WTC11 (cell line): ENCODE measurements around the gene PSMB2. TPM values are rescaled to one million over a fixed set of nuclear protein-coding genes. Genes with fewer than 3 reads are reported as not detected.

Experiments
- ATAC-seq: fragments of 200-7000 bp; cut with Tn5 transposase; 2 replicates; pipeline ENCODE4 v1.10.0; 2021; ENCODE audit warnings: mild to moderate bottlenecking, moderate library complexity
- CTCF ChIA-PET: fragments of 300-600 bp; sonication (Branson Sonifier 250); formaldehyde crosslinking; loops from one replicate; lab custom pipeline; 2021; ENCODE audit warnings: antibody characterized with exemption; lab: Charles Lee
- POLR2A ChIA-PET: fragments of 350-600 bp; sonication (Branson Sonifier 250); formaldehyde crosslinking; loops from one replicate; lab custom pipeline; 2021; ENCODE audit warnings: antibody characterized with exemption; lab: Charles Lee
- DNase-seq: peaks from one replicate; pipeline ENCODE4 v3.0.0; 2021; ENCODE audit warnings: low spot score
- H3K27ac Mint-ChIP-seq: 2 replicates; pipeline ENCODE4 v1.8.0; 2021; ENCODE audit warnings: mixed read lengths
- H3K27me3 Mint-ChIP-seq: 2 replicates; pipeline ENCODE4 v1.8.0; 2021; ENCODE audit warnings: low read depth, mild to moderate bottlenecking, moderate library complexity, mixed read lengths
- H3K36me3 Mint-ChIP-seq: 2 replicates; pipeline ENCODE4 v1.8.0; 2021; ENCODE audit warnings: mixed read lengths
- H3K4me1 Mint-ChIP-seq: 2 replicates; pipeline ENCODE4 v1.8.0; 2022; ENCODE audit warnings: mixed read lengths
- H3K4me3 Mint-ChIP-seq: 2 replicates; pipeline ENCODE4 v1.8.0; 2021; ENCODE audit warnings: mild to moderate bottlenecking, moderate library complexity, mixed read lengths
- H3K9me3 Mint-ChIP-seq: 2 replicates; pipeline ENCODE4 v1.8.0; 2021; ENCODE audit warnings: mixed read lengths
- ATF1 ChIP-seq: sonication (generic); formaldehyde crosslinking; IDR thresholded peaks from 2 replicates; pipeline ENCODE4 v1.8.1; 2023; ENCODE audit warnings: mild to moderate bottlenecking, moderate library complexity, missing genetic modification reagents
- CREB1 ChIP-seq: sonication (generic); formaldehyde crosslinking; IDR thresholded peaks from 2 replicates; pipeline ENCODE4 v1.8.0; 2023; ENCODE audit warnings: mild to moderate bottlenecking, missing genetic modification reagents
- CREM ChIP-seq: sonication (generic); formaldehyde crosslinking; IDR thresholded peaks from 2 replicates; pipeline ENCODE4 v1.8.1; 2022; ENCODE audit warnings: mild to moderate bottlenecking, missing genetic modification reagents, moderate library complexity
- ELF4 ChIP-seq: sonication (generic); formaldehyde crosslinking; IDR thresholded peaks from 2 replicates; pipeline ENCODE4 v1.8.1; 2022; ENCODE audit warnings: low read depth, mild to moderate bottlenecking, moderate library complexity, missing genetic modification reagents
- JUN ChIP-seq: sonication (generic); formaldehyde crosslinking; IDR thresholded peaks from 2 replicates; pipeline ENCODE4 v1.8.0; 2023; ENCODE audit warnings: mild to moderate bottlenecking, missing genetic modification reagents
- NR3C1 ChIP-seq: sonication (generic); formaldehyde crosslinking; conservative IDR thresholded peaks from 2 replicates; pipeline ENCODE4 v1.8.1; 2023; ENCODE audit warnings: low read depth, mild to moderate bottlenecking, missing genetic modification reagents
- TEAD1 ChIP-seq: sonication (generic); formaldehyde crosslinking; IDR thresholded peaks from 2 replicates; pipeline ENCODE4 v1.8.0; 2022; ENCODE audit warnings: mild to moderate bottlenecking, missing genetic modification reagents
- TEAD4 ChIP-seq: sonication (generic); formaldehyde crosslinking; IDR thresholded peaks from 2 replicates; pipeline ENCODE4 v1.8.0; 2022; ENCODE audit warnings: mild to moderate bottlenecking, missing genetic modification reagents
- ZNF263 ChIP-seq: sonication (generic); formaldehyde crosslinking; IDR thresholded peaks from 2 replicates; pipeline ENCODE4 v1.8.1; 2022; ENCODE audit warnings: low read depth, mild to moderate bottlenecking, moderate library complexity, missing genetic modification reagents
- total RNA-seq: library from RNA; stranded (reverse); gene quantifications from 3 replicates; pipeline ENCODE4 v1.2.3, GENCODE V29; 2021
- TF ChIP-seq, protein P1 (sequence below): sonication (generic); formaldehyde crosslinking; IDR thresholded peaks from 2 replicates; pipeline ENCODE4 v1.8.0; 2023; ENCODE audit warnings: missing genetic modification reagents, mild to moderate bottlenecking, borderline replicate concordance
- TF ChIP-seq, protein P2 (sequence below): sonication (generic); formaldehyde crosslinking; IDR thresholded peaks from 2 replicates; pipeline ENCODE4 v1.8.0; 2022; ENCODE audit warnings: mild to moderate bottlenecking, missing genetic modification reagents
- TF ChIP-seq, protein P3 (sequence below): sonication (generic); formaldehyde crosslinking; IDR thresholded peaks from 2 replicates; pipeline ENCODE4 v1.8.1; 2023; ENCODE audit warnings: mild to moderate bottlenecking, missing genetic modification reagents
- TF ChIP-seq, protein P4 (sequence below): sonication (generic); formaldehyde crosslinking; IDR thresholded peaks from 2 replicates; pipeline ENCODE4 v1.8.0; 2022; ENCODE audit warnings: missing genetic modification reagents
- TF ChIP-seq, protein P5 (sequence below): sonication (generic); formaldehyde crosslinking; IDR thresholded peaks from 2 replicates; pipeline ENCODE4 v1.8.1; 2023; ENCODE audit warnings: mild to moderate bottlenecking, missing genetic modification reagents, borderline replicate concordance

The PSMB2 gene
- total RNA-seq, 1 experiment from 2014 or later, result 76.7 TPM

DNA sequence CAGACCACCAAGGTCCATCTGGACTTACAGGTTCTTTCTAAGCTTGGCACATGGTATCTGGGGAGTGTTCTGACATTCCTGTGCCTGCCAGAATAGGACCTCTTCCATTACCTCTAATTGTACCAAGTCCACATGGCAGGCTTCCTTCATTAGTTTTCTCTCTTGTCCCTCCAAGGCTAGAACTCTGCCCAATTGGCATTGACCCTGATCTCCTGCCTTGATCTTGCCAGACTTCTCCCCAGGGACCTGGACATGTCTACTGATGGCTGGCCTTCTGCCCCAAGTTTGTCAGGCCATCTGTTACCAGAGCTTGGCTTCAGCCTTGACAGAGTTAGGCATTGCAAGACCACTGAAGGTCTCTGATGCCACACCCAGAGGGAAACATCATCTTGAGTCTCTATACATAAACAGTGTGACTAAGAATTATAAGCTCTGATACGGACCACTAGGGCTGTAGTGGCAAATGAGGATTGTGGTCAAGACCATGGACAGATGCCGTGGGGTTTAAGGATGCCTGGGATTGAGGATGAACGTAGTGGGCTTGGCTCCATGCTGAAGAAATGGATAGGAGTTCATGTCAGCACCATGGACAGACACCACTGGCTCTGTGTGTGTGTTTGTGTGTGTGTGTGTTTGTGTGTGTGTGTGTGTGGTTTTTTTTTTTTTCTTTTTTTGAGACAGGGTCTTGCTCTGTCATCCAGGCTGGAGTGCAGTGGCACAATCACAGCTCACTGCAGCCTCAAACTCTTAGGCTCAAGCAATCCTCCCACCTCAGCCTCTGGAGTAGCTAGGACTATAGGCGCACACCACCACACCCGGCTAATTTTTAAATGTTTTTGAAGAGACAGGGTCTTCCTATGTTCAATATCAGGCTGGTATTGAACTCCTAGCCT is 19.5 kb upstream of the PSMB2 start (continued):
- TF ChIP-seq, protein P1, sequence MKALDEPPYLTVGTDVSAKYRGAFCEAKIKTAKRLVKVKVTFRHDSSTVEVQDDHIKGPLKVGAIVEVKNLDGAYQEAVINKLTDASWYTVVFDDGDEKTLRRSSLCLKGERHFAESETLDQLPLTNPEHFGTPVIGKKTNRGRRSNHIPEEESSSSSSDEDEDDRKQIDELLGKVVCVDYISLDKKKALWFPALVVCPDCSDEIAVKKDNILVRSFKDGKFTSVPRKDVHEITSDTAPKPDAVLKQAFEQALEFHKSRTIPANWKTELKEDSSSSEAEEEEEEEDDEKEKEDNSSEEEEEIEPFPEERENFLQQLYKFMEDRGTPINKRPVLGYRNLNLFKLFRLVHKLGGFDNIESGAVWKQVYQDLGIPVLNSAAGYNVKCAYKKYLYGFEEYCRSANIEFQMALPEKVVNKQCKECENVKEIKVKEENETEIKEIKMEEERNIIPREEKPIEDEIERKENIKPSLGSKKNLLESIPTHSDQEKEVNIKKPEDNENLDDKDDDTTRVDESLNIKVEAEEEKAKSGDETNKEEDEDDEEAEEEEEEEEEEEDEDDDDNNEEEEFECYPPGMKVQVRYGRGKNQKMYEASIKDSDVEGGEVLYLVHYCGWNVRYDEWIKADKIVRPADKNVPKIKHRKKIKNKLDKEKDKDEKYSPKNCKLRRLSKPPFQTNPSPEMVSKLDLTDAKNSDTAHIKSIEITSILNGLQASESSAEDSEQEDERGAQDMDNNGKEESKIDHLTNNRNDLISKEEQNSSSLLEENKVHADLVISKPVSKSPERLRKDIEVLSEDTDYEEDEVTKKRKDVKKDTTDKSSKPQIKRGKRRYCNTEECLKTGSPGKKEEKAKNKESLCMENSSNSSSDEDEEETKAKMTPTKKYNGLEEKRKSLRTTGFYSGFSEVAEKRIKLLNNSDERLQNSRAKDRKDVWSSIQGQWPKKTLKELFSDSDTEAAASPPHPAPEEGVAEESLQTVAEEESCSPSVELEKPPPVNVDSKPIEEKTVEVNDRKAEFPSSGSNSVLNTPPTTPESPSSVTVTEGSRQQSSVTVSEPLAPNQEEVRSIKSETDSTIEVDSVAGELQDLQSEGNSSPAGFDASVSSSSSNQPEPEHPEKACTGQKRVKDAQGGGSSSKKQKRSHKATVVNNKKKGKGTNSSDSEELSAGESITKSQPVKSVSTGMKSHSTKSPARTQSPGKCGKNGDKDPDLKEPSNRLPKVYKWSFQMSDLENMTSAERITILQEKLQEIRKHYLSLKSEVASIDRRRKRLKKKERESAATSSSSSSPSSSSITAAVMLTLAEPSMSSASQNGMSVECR (CRISPR knock-in tag), result peak; percentile 96
- TF ChIP-seq ELF4 (no peak), JUN (CRISPR knock-in tag) (peak; percentile 90), CREB1 (CRISPR knock-in tag) (peak; percentile 78), ZNF263 (CRISPR knock-in tag) (no peak), CREM (CRISPR knock-in tag) (peak; percentile 72; the same call in 1 of the 2 replicates), TEAD4 (peak; percentile 89), TEAD1 (CRISPR knock-in tag) (peak; percentile 88; the same call in 1 of the 2 replicates)
- TF ChIP-seq, protein P2, sequence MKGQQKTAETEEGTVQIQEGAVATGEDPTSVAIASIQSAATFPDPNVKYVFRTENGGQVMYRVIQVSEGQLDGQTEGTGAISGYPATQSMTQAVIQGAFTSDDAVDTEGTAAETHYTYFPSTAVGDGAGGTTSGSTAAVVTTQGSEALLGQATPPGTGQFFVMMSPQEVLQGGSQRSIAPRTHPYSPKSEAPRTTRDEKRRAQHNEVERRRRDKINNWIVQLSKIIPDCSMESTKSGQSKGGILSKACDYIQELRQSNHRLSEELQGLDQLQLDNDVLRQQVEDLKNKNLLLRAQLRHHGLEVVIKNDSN (CRISPR knock-in tag), result peak; percentile 75; the same call in 1 of the 2 replicates
- TF ChIP-seq, protein P3, sequence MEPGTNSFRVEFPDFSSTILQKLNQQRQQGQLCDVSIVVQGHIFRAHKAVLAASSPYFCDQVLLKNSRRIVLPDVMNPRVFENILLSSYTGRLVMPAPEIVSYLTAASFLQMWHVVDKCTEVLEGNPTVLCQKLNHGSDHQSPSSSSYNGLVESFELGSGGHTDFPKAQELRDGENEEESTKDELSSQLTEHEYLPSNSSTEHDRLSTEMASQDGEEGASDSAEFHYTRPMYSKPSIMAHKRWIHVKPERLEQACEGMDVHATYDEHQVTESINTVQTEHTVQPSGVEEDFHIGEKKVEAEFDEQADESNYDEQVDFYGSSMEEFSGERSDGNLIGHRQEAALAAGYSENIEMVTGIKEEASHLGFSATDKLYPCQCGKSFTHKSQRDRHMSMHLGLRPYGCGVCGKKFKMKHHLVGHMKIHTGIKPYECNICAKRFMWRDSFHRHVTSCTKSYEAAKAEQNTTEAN (CRISPR knock-in tag), result peak; percentile 59; the same call in 1 of the 2 replicates
- TF ChIP-seq, all 79 proteins: peak for 29

DNA sequence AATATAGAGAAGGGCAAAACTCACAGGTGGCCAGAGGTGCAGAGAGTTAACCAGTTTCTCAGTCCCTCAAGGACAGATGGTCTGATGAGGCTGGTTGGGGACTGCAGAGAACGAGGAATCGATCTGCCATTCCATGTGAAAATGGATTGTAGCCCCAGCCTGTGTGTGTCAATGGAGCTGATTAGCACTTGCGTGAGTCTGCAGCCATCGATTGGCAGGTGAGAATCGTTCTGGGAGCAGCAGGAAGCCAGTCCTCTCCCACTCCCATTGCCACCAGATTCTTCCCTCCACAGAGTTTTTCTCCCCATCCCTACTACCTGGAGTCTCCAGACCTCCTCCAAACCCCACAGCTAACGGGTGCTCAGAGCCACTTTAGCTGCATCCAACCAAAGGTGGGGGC is 18.3 kb upstream of the PSMB2 start:
- ChIA-PET CTCF (interaction anchor here (1.3 kb wide), 1 partner anchor 56 kb away, joined by 7 read pairs; no protein-coding TSS in a partner anchor), POLR2A (no interaction called here)
- Mint-ChIP-seq H3K27ac (no peak overlapping the region), H3K27me3 (peaks cover 13% of the 10 kb centered on the region), H3K36me3 (no peaks in the 10 kb centered on the region), H3K4me3 (no peak overlapping the region), H3K9me3 (no peaks in the 10 kb centered on the region), H3K4me1 (no peaks in the 10 kb centered on the region)
- ATAC-seq (no peak), DNase-seq (no peak)
- no peak for TF ChIP-seq ATF1 (CRISPR knock-in tag)
- TF ChIP-seq, protein P1 (CRISPR knock-in tag), result no peak
- TF ChIP-seq NR3C1, result no peak
- TF ChIP-seq, protein P4, sequence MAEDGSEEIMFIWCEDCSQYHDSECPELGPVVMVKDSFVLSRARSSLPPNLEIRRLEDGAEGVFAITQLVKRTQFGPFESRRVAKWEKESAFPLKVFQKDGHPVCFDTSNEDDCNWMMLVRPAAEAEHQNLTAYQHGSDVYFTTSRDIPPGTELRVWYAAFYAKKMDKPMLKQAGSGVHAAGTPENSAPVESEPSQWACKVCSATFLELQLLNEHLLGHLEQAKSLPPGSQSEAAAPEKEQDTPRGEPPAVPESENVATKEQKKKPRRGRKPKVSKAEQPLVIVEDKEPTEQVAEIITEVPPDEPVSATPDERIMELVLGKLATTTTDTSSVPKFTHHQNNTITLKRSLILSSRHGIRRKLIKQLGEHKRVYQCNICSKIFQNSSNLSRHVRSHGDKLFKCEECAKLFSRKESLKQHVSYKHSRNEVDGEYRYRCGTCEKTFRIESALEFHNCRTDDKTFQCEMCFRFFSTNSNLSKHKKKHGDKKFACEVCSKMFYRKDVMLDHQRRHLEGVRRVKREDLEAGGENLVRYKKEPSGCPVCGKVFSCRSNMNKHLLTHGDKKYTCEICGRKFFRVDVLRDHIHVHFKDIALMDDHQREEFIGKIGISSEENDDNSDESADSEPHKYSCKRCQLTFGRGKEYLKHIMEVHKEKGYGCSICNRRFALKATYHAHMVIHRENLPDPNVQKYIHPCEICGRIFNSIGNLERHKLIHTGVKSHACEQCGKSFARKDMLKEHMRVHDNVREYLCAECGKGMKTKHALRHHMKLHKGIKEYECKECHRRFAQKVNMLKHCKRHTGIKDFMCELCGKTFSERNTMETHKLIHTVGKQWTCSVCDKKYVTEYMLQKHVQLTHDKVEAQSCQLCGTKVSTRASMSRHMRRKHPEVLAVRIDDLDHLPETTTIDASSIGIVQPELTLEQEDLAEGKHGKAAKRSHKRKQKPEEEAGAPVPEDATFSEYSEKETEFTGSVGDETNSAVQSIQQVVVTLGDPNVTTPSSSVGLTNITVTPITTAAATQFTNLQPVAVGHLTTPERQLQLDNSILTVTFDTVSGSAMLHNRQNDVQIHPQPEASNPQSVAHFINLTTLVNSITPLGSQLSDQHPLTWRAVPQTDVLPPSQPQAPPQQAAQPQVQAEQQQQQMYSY (CRISPR knock-in tag), result no peak
- TF ChIP-seq, protein P5, sequence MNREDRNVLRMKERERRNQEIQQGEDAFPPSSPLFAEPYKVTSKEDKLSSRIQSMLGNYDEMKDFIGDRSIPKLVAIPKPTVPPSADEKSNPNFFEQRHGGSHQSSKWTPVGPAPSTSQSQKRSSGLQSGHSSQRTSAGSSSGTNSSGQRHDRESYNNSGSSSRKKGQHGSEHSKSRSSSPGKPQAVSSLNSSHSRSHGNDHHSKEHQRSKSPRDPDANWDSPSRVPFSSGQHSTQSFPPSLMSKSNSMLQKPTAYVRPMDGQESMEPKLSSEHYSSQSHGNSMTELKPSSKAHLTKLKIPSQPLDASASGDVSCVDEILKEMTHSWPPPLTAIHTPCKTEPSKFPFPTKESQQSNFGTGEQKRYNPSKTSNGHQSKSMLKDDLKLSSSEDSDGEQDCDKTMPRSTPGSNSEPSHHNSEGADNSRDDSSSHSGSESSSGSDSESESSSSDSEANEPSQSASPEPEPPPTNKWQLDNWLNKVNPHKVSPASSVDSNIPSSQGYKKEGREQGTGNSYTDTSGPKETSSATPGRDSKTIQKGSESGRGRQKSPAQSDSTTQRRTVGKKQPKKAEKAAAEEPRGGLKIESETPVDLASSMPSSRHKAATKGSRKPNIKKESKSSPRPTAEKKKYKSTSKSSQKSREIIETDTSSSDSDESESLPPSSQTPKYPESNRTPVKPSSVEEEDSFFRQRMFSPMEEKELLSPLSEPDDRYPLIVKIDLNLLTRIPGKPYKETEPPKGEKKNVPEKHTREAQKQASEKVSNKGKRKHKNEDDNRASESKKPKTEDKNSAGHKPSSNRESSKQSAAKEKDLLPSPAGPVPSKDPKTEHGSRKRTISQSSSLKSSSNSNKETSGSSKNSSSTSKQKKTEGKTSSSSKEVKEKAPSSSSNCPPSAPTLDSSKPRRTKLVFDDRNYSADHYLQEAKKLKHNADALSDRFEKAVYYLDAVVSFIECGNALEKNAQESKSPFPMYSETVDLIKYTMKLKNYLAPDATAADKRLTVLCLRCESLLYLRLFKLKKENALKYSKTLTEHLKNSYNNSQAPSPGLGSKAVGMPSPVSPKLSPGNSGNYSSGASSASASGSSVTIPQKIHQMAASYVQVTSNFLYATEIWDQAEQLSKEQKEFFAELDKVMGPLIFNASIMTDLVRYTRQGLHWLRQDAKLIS, result no peak
